Thoracic aorta (tissue), 2 donors: ENCODE results near the gene GPRC5B. TPM values are rescaled to one million over a fixed set of nuclear protein-coding genes. Genes with fewer than 3 reads are reported as not detected.

Experiments
- ATAC-seq: fragments of 150-250 bp; one replicate; pipeline ENCODE4 v1.8.0; 2017; ENCODE audit warnings: low read depth; ENCODE audit not compliant: insufficient number of reproducible peaks, low FRiP score
- DNase-seq: peaks from one replicate; pipeline ENCODE4 v3.0.0-alpha.2; 2020; ENCODE audit warnings: low spot score
- H3K27ac ChIP-seq, 2 donors: fragments of 200-600 bp; sonication (generic); 1 replicate in 1 of 2; 2 replicates in 1 of 2; pipeline ENCODE4 v1.5.1; 2016; ENCODE audit warnings: mild to moderate bottlenecking in 2 of 2, moderate library complexity in 2 of 2
- H3K27me3 ChIP-seq: fragments of 200-600 bp; sonication (generic); replicated peaks from 2 replicates; pipeline ENCODE4 v1.6.0; 2016; ENCODE audit warnings: mild to moderate bottlenecking; ENCODE audit not compliant: insufficient read depth
- H3K36me3 ChIP-seq: fragments of 200-600 bp; sonication (generic); one replicate; pipeline ENCODE4 v1.5.1; 2016
- H3K4me1 ChIP-seq, 2 donors: fragments of 200-600 bp; sonication (generic); 1 replicate in 1 of 2; 2 replicates in 1 of 2; pipeline versions ENCODE4 v1.5.1 to v1.6.0; 2016; ENCODE audit warnings: low read depth in 2 of 2, mild to moderate bottlenecking in 1 of 2; ENCODE audit not compliant: control insufficient read depth in 1 of 2
- H3K4me3 ChIP-seq: fragments of 200-600 bp; sonication (generic); 2 replicates; pipeline ENCODE4 v1.5.1; 2016; ENCODE audit warnings: mild to moderate bottlenecking
- H3K9me3 ChIP-seq: fragments of 200-600 bp; sonication (generic); 2 replicates; pipeline ENCODE4 v1.5.1; 2016
- CTCF ChIP-seq: fragments of 200-600 bp; sonication (generic); IDR thresholded peaks from one replicate; pipeline ENCODE4 v1.5.1; 2019; ENCODE audit warnings: antibody characterized with exemption
- total RNA-seq, 2 donors: library from RNA; depleted of rRNA; stranded (reverse); fragments of >200 nt; gene quantifications; one replicate each; pipeline versions ENCODE4 v1.1.0 to v1.2.3, GENCODE V29; 2016

GPRC5B gene
- total RNA-seq, 2 donors from 2014 or later: 9.6 to 16.1 TPM

GRCh38 chr16:19863990-19864389 is 20.7 kb downstream of the GPRC5B start:
- Histone ChIP-seq H3K4me3 (no peak overlapping the region), H3K36me3 (no peaks in the 10 kb centered on the region), H3K27me3 (no peaks in the 10 kb centered on the region), H3K27ac (no peak overlapping the region), H3K9me3 (no peaks in the 10 kb centered on the region), H3K4me1 (peaks cover 3 to 20% of the 10 kb centered on the region in 2 donors)
- ATAC-seq: no peak
- TF ChIP-seq CTCF: no peak
- DNase-seq: no peak

- H3K9me3 ChIP-seq: no peaks in the 10 kb centered on the region
- ATAC-seq (no peak), DNase-seq (no peak)
- H3K27ac ChIP-seq: no peak overlapping the region
- TF ChIP-seq CTCF: no peak
- no peaks in the 10 kb centered on the region for H3K36me3 ChIP-seq
- peaks cover 0 to 4% of the 10 kb centered on the region in 2 donors for H3K4me1 ChIP-seq
- no peaks in the 10 kb centered on the region for H3K27me3 ChIP-seq
- no peak overlapping the region for H3K4me3 ChIP-seq
Observed at GRCh38 chr16:19861811-19862327, 22.8 kb downstream of the GPRC5B start.

- Histone ChIP-seq H3K27me3 (no peaks in the 10 kb centered on the region), H3K27ac (no peak overlapping the region), H3K36me3 (no peaks in the 10 kb centered on the region), H3K4me3 (no peak overlapping the region), H3K4me1 (peaks cover 0 to 4% of the 10 kb centered on the region in 2 donors), H3K9me3 (no peaks in the 10 kb centered on the region)
- TF ChIP-seq CTCF: no peak
- DNase-seq (no peak), ATAC-seq (no peak)
Observed at GRCh38 chr16:19861133-19861532, 23.5 kb downstream of the GPRC5B start.

GRCh38 chr16:19860166-19861041 is 24.2 kb downstream of the GPRC5B start:
- Histone ChIP-seq H3K4me3 (no peak overlapping the region), H3K27ac (no peak overlapping the region), H3K36me3 (no peaks in the 10 kb centered on the region), H3K27me3 (no peaks in the 10 kb centered on the region), H3K4me1 (peaks cover 0 to 4% of the 10 kb centered on the region in 2 donors), H3K9me3 (no peaks in the 10 kb centered on the region)
- TF ChIP-seq CTCF: no peak
- DNase-seq: no peak
- no peak for ATAC-seq

- Histone ChIP-seq H3K27me3 (no peaks in the 10 kb centered on the region), H3K36me3 (no peaks in the 10 kb centered on the region), H3K4me1 (peaks cover 0 to 4% of the 10 kb centered on the region in 2 donors), H3K9me3 (no peaks in the 10 kb centered on the region), H3K4me3 (no peak overlapping the region), H3K27ac (no peak overlapping the region)
- DNase-seq: no peak
- TF ChIP-seq CTCF: no peak
- ATAC-seq: no peak
Observed at GRCh38 chr16:19859603-19860002, 25.0 kb downstream of the GPRC5B start.
